H4 (cell line): Measurements from ENCODE around the gene KCNH1. TPM values are rescaled to one million over a fixed set of nuclear protein-coding genes. Genes with fewer than 3 reads are reported as not detected.
"Not testable (repeated sequence)": the region's sequence is repeated elsewhere in the genome, so short reads cannot be mapped to it uniquely, and the experiment has no call there.

ENCODE experiments used
- DNase-seq: peaks from one replicate; pipeline ENCODE4 v3.0.0-alpha.2; 2015; ENCODE audit warnings: low spot score
- total RNA-seq: library from RNA; depleted of rRNA; stranded (reverse); fragments of >200 nt; shearing (Covaris generic); gene quantifications from 2 replicates; pipeline ENCODE4 v1.2.3, GENCODE V29; 2014

The KCNH1 gene
- total RNA-seq, 1 experiment from 2014 or later: 0.97 TPM

DNA sequence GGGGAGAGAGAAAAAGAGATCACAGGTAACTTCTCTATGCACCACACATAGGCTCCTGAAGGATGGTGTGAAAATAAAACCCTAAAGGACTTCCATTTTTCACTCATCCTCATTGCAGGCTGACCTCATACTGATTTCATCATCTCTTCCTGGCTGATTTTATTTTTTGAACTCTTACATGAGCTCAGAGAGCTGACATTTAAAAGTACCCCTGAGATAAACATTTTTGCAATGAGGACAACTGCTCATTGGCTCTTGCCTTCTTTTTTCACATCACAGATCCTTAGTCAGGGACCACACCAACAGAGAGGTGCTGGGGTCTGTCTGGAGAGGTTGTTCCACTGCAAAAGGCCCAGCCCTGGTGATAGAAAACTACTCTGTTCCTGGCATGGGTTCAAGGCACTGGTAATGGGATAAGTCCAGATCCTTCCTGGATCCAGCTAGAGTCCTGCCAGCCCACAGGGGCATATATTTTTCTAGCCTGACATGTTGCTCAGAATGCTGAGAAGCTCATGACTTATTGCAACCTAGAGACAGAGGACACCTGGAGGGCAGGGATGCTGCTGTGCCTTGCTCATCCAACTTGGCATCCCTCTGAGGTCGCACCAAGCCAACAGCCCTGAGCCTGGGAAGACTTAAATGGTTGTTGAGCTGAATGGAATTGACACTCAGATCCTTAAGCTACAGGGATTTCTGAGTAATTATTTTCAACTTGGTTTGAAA is 445.3 kb downstream of the KCNH1 start:
- DNase-seq: peak; percentile 21

DNA sequence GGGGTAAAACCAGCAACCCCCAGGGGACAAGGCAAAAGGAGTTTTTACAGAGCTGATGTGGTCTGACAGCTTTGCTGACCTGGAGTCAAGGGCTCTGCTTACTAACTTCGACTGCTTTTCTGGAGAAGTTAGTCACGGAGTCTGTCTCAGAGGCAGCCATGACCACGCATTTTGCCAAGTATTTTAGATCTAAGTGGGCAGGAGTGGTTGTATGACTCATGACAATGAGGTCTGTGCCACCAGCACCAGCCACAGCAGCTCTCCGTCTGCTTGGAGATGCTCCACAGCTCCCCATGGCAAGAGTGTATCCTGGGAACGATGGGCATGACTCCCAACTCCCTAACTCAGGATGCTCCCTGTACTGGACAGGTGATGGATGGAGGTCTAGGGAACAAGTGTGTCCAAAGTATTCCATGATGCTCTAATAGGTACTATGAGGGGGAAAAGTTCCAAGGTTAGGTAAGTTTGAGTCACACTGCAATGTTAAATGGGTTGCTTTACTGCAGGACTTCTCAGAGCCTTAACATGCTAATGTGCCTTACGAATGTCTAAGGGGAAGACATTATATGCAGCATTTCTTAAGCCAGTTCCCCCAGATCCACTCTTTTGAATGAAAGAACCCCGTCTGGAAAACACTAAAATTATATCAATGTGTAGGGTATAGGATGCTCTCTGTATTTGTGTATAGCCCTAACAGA is 446.2 kb downstream of the KCNH1 start:
- DNase-seq: peak; percentile 82

DNA sequence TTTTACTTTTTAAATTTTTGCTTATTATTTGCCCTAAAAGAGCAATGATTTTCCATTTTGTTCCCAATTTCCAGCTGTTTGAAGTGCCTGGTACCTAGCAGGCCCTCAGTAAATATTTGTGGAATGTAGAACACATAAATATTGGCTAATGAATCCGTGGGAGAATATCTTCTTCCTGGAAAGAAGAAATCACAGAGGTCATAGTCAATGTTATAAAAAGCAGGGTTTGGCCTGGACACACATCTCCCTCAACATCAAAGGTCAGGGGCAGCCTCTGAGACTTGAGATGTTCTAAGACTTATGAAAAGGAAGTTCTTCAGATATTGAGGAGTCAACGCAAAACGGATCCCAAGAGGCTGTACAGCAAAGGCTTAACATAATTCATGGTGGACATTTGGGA is 447.1 kb downstream of the KCNH1 start:
- DNase-seq: no peak

DNA sequence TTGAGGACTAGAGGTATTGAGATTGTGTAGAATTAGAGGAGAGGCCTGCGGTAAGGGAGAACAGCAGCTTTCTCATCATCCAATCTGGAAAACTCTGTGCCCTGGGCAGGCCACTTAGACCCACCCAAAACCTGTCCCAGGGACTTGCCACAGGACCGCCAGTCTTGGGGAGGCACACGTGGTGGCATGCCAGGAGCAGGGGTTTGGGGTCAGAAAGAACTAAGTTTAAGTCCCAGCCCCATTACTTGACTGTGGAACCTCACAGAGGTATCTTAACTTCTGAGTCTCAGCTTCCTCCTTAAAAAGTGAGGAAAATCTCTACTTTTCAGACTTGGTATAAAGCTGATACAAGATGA is 448.7 kb downstream of the KCNH1 start:
- DNase-seq: no peak

DNA sequence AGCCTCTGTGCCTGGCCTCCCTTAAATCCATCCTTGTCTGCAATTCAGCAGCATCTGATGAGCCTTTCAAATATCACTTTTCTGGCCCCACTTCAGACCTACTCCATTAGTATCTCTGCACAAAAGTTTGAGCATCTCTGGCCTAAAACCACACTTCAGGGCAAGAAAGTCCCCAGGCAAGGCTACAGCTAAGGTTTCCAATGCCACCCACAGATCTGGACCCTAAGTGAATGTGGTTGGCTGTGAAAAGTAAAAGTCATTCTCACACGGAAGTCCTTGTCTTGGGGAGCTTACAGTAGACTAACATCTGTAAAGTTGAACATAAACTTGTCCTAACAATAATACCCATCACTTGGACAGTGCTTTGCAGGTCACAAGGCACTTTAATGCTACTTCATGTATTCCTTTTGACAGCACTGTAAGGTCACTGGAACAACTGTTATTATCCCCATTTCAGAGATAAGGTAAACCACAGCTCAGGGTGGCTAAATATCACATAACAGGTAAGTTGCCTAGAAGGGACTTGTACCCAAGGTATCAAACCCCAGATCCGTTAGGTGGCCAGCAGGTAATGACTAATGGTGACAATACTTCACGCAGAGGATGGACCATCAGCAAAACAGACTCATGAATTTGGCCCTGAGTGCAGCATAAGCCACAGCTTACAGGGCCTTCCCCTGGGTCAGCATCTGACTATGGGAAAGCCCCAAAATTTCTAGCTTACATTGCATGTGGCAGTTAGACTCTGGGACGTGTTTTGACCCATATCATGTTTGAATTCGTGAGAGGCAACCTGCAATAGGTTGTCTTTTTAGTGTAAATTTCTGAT is 449.3 kb downstream of the KCNH1 start:
- no peak for DNase-seq

DNA sequence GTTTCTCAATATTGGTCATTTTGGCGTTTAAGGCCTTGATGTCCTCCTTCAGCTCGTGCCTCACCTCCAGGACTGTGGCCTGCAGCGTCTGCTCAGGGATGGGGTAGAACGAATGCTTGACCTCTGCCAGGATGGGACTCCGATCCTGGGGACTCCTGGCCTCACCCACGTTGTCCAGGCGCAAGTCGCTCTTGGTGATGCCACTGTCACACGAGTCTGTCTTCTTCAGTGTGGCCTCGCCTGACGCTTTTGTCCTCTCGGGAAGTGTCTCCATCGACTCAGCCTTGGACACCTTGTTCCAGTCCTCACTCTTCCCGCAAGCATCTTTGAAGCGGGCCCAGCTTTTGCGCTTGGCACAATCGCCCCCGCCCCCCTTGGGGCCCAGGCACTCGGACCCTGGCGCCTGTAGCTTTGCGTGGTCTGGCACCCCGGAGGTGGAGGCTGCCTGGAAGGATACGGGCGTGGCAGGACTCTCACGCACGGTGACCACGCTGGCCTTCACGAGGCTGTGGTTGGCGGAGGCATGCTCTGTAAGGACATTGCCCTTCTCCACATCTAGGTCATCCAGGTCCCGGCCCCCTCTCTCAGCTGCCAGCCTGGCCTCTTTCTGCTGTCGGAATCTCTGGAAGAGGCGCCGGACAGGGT is 450.4 kb downstream of the KCNH1 start:
- no peak for DNase-seq

DNA sequence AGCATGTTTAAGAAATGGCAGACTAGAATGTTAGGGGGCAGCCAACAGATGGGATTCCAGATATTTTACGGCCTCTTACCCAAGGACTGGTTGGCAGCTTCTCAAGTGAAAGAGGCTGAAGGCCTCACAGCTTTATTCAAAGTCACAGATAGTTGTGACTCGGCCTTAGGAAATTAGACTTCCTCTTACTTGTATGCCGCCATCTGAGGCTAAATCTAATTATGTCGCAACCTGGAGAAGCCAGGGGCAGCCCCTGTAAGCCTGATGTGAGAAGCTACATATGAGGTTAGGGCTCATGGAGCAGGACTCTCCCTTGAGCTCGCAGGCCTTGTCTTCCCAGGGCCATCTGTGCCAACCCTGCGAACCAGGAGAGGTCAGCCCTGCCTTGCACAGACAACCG is 452.8 kb downstream of the KCNH1 start:
- DNase-seq: no peak

DNA sequence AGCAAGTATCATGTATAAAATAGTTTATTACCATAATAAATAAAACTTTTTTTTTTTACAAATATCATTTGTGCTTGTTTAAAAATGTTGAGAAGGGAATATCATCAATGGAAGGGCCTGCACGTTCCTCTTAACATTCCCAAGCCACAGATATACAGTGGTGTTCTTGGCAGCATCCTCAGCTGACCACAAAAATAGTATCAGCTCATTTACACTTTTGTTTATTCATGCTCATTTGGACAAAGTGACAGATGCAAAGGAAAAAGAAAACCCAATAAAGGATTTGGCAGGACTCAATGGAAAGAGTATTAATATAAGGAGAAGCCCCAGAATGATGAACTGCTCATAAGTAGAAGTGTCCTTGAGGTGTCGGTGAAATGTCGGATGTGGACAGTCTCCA is 455.6 kb downstream of the KCNH1 start:
- DNase-seq: no peak

DNA sequence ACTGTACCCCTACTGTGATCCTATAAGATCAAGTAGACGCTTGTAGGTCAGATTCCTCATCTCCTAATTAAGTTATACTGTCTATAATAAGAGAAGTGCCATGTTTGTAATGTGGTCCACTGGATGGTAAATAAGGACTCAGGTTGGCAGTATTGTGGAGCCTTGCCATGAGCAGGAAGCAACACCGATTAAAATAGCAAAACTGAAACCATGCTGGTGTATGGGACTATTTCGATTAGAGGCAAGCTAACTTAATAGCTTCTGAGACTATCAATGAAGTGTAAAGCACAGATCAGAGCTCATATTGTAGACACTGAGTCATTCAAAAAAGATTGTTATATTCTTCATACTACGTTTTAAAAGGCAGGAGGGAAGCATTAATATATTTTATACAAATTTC is 456.4 kb downstream of the KCNH1 start:
- DNase-seq: no peak

DNA sequence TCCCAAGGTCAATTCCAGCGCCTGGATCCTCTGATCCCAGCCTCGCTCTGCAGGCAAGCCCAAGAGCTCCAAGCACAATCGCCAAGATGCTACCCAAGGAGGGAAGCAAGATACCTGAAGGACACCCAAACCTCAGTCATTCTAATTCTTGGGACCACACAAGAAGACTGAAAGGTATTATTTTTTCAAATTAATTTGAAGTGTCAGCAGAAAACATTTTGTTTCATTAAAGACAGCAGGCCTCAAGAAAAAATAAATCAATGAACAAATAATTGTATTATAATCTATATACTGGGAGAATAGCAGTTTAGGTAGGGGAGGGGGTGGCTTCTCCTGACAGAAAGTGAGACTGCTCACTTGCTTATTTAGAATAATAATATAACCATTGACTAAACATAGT is 457.4 kb downstream of the KCNH1 start:
- no peak for DNase-seq

DNA sequence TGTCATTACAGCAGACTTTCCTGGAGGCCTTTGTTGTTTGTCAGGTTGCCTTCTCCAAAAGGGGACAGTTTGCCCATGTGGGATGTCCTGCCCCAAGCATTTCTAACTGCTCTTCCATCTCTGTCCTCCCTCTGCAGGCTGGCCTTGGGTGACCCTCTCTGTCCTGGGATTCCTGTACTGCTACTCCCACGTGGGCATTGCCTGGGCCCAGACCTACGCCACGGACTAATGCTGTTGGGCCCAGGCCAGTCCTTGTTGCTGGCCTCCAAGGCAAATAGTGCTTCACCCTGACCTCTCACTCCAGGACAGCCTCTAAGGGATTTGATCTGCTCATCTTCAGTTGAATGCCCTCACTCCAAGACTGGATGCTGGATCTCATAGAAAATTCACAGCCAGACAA is 459.8 kb downstream of the KCNH1 start:
- no peak for DNase-seq

DNA sequence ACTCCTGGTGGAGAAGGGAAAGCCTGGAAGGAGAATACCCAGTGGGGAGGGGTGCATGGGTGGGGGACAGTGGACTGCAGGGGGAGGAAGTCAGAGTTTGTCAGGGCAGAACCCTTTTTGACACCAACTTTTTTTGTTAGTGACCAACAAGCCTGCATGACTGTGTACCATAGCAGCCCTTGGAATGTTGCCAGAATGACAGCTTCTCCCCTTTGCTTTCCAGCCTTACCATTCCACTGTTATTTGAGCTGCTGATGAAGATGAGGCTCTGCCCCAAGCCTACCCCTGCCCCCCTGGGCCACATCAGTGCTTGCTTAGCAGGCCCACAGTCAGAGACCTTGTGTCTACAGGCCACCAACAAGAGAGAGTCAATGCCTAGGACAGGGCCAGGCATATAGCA is 464.0 kb downstream of the KCNH1 start:
- DNase-seq: no peak

DNA sequence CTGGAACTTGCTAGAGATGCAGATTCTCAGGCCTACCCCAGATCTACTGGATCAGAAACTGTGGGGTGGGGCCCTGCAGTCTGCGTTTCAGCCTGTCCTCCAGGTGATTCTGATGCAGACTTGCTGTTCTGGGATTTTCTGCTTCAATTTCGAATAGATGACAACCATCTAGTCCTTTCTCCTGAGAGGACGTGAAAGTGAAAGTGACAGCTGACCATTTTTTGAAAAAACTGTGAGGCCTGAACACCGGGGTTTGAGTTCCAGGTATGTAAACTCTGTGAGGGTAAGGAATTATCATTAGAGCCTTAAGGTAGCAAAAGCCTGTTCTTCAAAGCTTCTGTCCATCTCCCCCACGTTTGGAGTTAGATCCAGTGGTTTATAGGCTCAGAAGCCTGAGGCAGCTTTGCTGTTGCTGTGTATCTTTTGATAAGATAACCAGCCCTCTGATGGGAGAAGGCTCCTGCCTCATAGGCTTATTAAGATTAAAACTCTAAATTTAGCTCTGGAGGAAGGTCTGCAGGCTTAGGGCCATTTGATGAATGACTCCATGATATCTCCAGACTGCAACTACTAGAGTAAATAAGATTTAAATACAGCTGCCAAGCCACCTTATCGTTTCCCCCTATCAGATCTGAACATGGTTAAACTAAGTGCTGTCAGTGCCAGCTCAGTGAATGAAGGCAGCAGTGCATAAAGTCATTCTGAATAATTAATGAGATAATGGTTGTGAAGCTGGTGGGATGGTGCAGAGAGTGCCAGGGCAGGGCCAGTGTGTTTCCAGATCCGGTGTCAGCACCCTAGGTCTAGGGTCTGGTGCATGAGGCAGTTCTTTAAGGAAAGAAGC is 470.0 kb downstream of the KCNH1 start:
- DNase-seq: no peak

DNA sequence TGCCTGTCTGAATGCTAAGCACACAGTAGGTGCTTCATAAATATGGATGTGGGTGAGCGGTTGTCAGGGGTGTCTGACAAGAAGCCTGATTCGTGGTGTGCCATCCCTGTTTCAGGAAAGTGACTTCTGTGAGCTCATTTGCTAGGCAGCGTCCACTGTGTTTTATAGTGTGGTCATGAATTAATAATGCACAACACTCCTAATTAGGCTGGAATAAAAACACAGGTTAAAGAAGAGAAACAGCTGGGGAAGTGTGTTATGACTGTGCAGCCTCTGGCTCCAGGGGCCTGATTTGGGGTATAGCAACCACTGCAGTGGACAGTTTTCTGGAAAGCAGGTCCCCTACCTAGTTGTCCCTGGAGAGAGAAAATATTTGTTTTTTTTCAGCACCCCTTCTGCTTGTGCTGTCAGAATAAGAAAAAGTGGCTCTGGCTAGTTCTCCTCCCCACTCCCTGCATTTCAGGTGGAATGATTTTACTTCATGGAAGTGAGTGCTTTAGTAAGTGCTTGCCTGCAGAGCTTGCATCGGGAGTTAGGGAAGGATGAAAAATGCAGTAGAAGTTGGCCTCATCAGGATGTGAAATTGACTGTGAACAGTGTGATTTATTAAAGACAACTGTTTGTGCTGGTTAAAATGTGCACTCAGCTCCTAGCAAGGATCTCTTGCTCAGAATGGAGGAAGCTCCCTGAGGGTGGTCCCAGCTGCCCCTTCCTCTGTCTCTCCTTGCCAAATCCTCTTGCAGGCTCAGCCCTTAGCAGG is 471.5 kb downstream of the KCNH1 start:
- no peak for DNase-seq

DNA sequence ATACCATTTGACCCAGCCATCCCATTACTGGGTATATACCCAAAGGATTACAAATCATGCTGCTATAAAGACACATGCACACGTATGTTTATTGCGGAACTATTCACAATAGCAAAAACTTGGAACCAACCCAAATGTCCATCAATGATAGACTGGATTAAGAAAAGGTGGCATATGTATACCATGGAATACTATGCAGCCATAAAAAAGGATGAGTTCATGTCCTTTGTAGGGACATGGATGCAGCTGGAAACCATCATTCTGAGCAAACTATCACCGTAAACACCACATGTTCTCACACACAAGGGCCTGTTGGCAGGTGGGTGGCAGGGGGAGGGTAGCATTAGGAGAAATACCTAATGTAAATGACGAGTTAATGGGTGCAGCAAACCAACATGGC is 472.4 kb downstream of the KCNH1 start:
- DNase-seq: not testable (repeated sequence)

DNA sequence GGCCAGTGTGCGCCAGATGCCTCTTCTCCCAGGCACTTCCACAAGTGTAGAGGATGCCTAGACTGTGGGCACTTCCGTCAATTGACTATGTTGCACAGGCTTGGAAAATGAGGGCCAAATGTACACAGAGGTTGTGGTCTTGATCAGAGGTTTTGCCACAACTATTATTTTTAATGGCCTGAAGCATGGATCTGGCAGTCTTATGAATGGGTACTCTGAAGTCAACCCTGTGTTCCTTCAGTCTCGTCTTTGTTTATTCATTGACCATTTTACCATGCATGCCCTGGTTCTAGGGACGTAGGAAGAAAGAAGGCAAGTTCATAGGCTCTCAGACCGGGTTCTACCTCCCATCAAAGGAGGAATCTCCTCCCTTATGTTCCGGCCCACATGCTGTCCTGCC is 476.1 kb downstream of the KCNH1 start:
- DNase-seq: no peak

DNA sequence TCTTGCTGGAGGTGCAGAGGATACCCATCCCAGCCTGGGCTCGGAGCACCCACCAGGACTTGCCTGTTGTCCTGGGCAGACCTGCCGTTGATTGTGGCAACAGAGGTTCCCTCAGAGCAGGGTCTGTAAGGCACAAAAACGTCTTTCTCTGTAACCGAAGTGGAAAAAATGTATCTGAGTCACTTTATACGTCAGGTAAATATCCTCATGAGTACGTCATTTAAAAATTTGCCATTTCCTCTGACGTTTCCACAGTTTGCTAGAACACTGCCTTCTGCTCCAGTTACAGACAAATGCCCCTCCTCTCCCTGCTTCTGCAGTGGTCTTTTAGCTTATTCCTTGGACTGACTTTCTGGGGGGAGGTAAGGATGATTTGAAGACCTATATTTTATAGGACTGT is 478.4 kb downstream of the KCNH1 start:
- DNase-seq: no peak

DNA sequence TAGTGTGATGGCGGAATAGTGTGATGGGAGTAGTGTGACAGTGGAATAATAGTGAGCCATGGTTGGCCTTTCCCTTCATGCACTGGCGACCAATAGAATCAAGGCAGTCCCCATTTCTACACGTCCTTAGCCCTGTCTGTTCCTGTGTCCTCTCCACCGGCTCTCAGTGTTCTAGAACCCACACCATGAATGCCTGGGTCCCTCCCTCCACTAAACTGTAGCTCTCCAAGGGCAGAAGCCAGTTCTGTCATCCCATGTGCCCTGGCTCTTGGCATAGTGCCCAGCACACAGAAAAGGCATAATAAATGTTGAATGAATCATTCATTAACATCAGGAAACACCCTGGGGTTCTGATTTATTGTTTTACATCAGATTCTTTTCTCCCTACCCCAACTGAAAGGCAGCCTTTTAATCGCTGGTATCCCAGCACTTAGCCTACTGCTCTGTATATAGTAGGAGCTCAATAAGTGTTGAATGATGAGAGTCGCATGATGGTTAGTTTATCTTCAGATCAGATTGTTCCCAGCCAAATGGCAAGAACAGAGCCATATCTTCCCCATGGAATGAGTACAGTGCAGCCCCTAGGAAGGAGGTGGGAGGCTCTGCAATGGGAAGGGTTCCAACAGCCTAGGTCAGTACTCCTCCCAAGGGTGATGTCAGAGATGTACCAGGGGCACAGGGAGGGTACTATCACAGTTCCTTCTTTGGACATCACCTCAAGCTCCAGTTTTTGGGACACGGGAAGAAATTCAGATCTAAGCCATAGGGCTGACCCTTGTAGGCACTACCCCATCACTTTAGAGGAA is 479.6 kb downstream of the KCNH1 start:
- peak; percentile 22 for DNase-seq

DNA sequence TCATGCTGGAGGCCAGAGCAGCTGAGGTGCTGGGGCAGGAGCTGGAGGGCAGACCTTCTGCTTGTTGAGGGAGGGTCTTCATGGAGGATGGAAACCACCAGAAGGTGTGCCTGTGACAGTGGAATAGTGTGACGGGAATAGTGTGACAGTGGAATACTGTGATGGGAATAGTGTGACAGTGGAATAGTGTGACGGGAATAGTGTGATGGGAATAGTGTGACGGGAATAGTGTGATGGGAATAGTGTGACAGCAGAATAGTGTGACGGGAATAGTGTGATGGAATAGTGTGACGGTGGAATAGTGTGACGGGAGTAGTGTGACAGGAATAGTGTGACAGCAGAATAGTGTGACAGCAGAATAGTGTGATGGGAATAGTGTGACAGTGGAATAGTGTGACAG is 480.2 kb downstream of the KCNH1 start:
- peak; percentile 36 for DNase-seq
